Liver (tissue), 3 donors: ENCODE results near the gene PHKG1.
"Not testable (repeated sequence)": the region's sequence is repeated elsewhere in the genome, so short reads cannot be mapped to it uniquely, and the experiment has no call there.

Source experiments
- GABPA ChIP-seq, 2 donors: IDR thresholded peaks in 1 of 2; conservative IDR thresholded peaks in 1 of 2; 2 replicates each; pipeline ENCODE4 v1.6.1; 2016; ENCODE audit warnings: antibody characterized with exemption in 2 of 2, mild to moderate bottlenecking in 1 of 2, moderate library complexity in 1 of 2
- HNF4G ChIP-seq: IDR thresholded peaks from 2 replicates; pipeline ENCODE4 v1.6.1; 2016; ENCODE audit warnings: antibody characterized with exemption
- JUND ChIP-seq, 2 donors: IDR thresholded peaks; 2 replicates each; pipeline ENCODE4 v1.6.1; 2016; ENCODE audit warnings: antibody characterized with exemption in 2 of 2
- RAD21 ChIP-seq, 2 donors: IDR thresholded peaks; 2 replicates each; pipeline ENCODE4 v1.6.1; 2016; ENCODE audit warnings: antibody characterized with exemption in 2 of 2, mild to moderate bottlenecking in 2 of 2
- RXRA ChIP-seq, 2 donors: IDR thresholded peaks; 2 replicates each; pipeline ENCODE4 v1.6.1; 2017 to 2018; ENCODE audit warnings: antibody characterized with exemption in 2 of 2, mild to moderate bottlenecking in 1 of 2
- SP1 ChIP-seq: IDR thresholded peaks from 2 replicates; pipeline ENCODE4 v1.6.1; 2018; ENCODE audit warnings: antibody characterized with exemption, mild to moderate bottlenecking
- TAF1 ChIP-seq: conservative IDR thresholded peaks from 2 replicates; pipeline ENCODE4 v1.6.1; 2016; ENCODE audit warnings: antibody characterized with exemption, mild to moderate bottlenecking
- YY1 ChIP-seq: IDR thresholded peaks from 2 replicates; pipeline ENCODE4 v1.6.1; 2016; ENCODE audit warnings: antibody characterized with exemption, mild to moderate bottlenecking
- TF ChIP-seq, protein P1 (sequence below): fragments of 150-350 bp; IDR thresholded peaks from 2 replicates; pipeline ENCODE4 v1.5.1; 2017; ENCODE audit warnings: improper control_type of control experiment, low read depth, low read length; ENCODE audit not compliant: missing input control
- TF ChIP-seq, protein P2 (sequence below): IDR thresholded peaks from 2 replicates; pipeline ENCODE4 v1.6.1; 2016; ENCODE audit warnings: antibody characterized with exemption, mild to moderate bottlenecking
- TF ChIP-seq, protein P3 (sequence below): IDR thresholded peaks from 2 replicates; pipeline ENCODE4 v1.6.1; 2016; ENCODE audit warnings: antibody characterized with exemption
- TF ChIP-seq, protein P4 (sequence below): IDR thresholded peaks from 2 replicates; pipeline ENCODE4 v1.6.1; 2016; ENCODE audit warnings: antibody characterized with exemption
- donor health status: healthy.
- donor health status: healthy.

DNA sequence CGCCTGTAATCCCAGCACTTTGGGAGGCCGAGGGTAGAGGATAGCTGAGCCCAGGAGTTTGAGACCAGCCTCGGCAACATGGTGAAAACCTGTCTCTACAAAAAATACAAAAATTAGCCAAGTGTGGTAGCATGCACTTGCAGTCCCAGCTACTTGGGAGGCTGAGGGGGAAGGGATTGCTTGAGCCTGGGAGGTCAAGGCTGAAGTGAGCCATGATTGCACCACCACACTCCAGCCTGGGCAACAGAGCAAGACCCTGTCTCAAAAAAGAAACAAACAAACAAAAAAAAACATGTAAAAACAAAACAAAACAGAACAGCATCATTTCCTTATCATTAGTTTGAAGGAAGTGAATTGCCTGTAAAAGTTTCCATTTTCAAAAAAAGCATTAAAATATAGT lies 19.5 kb upstream of the PHKG1 start:
- TF ChIP-seq, protein P1, sequence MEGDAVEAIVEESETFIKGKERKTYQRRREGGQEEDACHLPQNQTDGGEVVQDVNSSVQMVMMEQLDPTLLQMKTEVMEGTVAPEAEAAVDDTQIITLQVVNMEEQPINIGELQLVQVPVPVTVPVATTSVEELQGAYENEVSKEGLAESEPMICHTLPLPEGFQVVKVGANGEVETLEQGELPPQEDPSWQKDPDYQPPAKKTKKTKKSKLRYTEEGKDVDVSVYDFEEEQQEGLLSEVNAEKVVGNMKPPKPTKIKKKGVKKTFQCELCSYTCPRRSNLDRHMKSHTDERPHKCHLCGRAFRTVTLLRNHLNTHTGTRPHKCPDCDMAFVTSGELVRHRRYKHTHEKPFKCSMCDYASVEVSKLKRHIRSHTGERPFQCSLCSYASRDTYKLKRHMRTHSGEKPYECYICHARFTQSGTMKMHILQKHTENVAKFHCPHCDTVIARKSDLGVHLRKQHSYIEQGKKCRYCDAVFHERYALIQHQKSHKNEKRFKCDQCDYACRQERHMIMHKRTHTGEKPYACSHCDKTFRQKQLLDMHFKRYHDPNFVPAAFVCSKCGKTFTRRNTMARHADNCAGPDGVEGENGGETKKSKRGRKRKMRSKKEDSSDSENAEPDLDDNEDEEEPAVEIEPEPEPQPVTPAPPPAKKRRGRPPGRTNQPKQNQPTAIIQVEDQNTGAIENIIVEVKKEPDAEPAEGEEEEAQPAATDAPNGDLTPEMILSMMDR = not testable (repeated sequence)
- not testable (repeated sequence) for TF ChIP-seq TAF1; RXRA (IDR thresholded peaks at IDR 0.05); SP1; YY1; HNF4G; JUND (IDR thresholded peaks at IDR 0.05); RAD21 (IDR thresholded peaks at IDR 0.05); GABPA (IDR thresholded peaks at IDR 0.05 in 1 of 2, conservative IDR thresholded peaks at IDR 0.05 in 1 of 2)
- TF ChIP-seq, protein P2, sequence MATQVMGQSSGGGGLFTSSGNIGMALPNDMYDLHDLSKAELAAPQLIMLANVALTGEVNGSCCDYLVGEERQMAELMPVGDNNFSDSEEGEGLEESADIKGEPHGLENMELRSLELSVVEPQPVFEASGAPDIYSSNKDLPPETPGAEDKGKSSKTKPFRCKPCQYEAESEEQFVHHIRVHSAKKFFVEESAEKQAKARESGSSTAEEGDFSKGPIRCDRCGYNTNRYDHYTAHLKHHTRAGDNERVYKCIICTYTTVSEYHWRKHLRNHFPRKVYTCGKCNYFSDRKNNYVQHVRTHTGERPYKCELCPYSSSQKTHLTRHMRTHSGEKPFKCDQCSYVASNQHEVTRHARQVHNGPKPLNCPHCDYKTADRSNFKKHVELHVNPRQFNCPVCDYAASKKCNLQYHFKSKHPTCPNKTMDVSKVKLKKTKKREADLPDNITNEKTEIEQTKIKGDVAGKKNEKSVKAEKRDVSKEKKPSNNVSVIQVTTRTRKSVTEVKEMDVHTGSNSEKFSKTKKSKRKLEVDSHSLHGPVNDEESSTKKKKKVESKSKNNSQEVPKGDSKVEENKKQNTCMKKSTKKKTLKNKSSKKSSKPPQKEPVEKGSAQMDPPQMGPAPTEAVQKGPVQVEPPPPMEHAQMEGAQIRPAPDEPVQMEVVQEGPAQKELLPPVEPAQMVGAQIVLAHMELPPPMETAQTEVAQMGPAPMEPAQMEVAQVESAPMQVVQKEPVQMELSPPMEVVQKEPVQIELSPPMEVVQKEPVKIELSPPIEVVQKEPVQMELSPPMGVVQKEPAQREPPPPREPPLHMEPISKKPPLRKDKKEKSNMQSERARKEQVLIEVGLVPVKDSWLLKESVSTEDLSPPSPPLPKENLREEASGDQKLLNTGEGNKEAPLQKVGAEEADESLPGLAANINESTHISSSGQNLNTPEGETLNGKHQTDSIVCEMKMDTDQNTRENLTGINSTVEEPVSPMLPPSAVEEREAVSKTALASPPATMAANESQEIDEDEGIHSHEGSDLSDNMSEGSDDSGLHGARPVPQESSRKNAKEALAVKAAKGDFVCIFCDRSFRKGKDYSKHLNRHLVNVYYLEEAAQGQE = not testable (repeated sequence)
- TF ChIP-seq, protein P3, sequence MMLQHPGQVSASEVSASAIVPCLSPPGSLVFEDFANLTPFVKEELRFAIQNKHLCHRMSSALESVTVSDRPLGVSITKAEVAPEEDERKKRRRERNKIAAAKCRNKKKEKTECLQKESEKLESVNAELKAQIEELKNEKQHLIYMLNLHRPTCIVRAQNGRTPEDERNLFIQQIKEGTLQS = not testable (repeated sequence)
- TF ChIP-seq, protein P4, sequence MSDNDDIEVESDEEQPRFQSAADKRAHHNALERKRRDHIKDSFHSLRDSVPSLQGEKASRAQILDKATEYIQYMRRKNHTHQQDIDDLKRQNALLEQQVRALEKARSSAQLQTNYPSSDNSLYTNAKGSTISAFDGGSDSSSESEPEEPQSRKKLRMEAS = not testable (repeated sequence)
